Panc1 (cell line): ENCODE results near the gene CYCS. TPM values are rescaled to one million over a fixed set of nuclear protein-coding genes. Genes with fewer than 3 reads are reported as not detected.

ENCODE experiments used
- ATAC-seq: fragments of 200-7000 bp; cut with Tn5 transposase; 2 replicates; pipeline ENCODE4 v1.9.1; 2020; ENCODE audit warnings: mild to moderate bottlenecking, moderate library complexity
- BruUV-seq: library from RNA; stranded (reverse); fragments of 400-500 nt; replicated peaks from 2 replicates; lab custom pipeline; 2021; lab: Mats Ljungman, UMichigan
- CTCF ChIA-PET: fragments of 300-600 bp; sonication (Branson Sonifier 250); formaldehyde crosslinking; loops from one replicate; lab custom pipeline; 2022; ENCODE audit warnings: antibody characterized with exemption; lab: Charles Lee
- POLR2A ChIA-PET: fragments of 300-600 bp; sonication (Branson Sonifier 250); formaldehyde crosslinking; loops from one replicate; lab custom pipeline; 2022; ENCODE audit warnings: antibody characterized with exemption; lab: Charles Lee
- DNase-seq: peaks from one replicate; pipeline ENCODE4 v3.0.0-alpha.2; 2010; ENCODE audit warnings: low read depth, low spot score
- H3K27ac ChIP-seq: 2 replicates; pipeline ENCODE4 v1.5.1; 2011; ENCODE audit warnings: mild to moderate bottlenecking, low read length, inconsistent platforms
- H3K27me3 ChIP-seq: fragments of 200-500 bp; sonication (Bioruptor generic); 2 replicates; pipeline ENCODE4 v1.6.0; 2014; ENCODE audit warnings: low read length, inconsistent platforms; ENCODE audit not compliant: control insufficient read depth, insufficient read depth
- H3K36me3 ChIP-seq: fragments of 200-500 bp; sonication (Bioruptor generic); 2 replicates; pipeline ENCODE4 v1.5.1; 2014; ENCODE audit warnings: inconsistent platforms, mild to moderate bottlenecking, low read length, moderate library complexity; ENCODE audit not compliant: control insufficient read depth, insufficient read depth
- H3K4me1 ChIP-seq: 2 replicates; pipeline ENCODE4 v1.5.1; 2011; ENCODE audit warnings: inconsistent platforms, mild to moderate bottlenecking, low read length, moderate library complexity; ENCODE audit not compliant: control insufficient read depth, insufficient read depth
- H3K4me3 ChIP-seq, 2 experiments: 2 replicates each; pipeline ENCODE4 v1.5.1; 2011 to 2012; ENCODE audit warnings: low read depth in 2 of 2, low read length in 2 of 2, mild to moderate bottlenecking in 2 of 2, inconsistent platforms in 1 of 2, moderate library complexity in 1 of 2
- H3K9me3 ChIP-seq: fragments of 200-500 bp; sonication (Bioruptor generic); 2 replicates; pipeline ENCODE4 v1.5.1; 2014; ENCODE audit warnings: low read depth, mild to moderate bottlenecking, inconsistent platforms, low read length, moderate library complexity; ENCODE audit not compliant: control insufficient read depth, insufficient read depth
- CTCF ChIP-seq: fragments of 450-650 bp; IDR thresholded peaks from 2 replicates; pipeline ENCODE4 v1.5.1; 2017; ENCODE audit warnings: mild to moderate bottlenecking
- POLR2AphosphoS5 ChIP-seq: IDR thresholded peaks from 2 replicates; pipeline ENCODE4 v1.6.1; 2012; ENCODE audit warnings: mild to moderate bottlenecking, low read depth, low read length, moderate library complexity
- REST ChIP-seq, 2 experiments: IDR thresholded peaks; 2 replicates each; pipeline ENCODE4 v1.6.1; 2011 to 2012; ENCODE audit warnings: low read depth in 2 of 2, control low read depth in 1 of 2, low read length in 1 of 2, mild to moderate bottlenecking in 1 of 2, moderate library complexity in 1 of 2; ENCODE audit not compliant: insufficient read depth in 1 of 2
- SIN3A ChIP-seq: IDR thresholded peaks from 2 replicates; pipeline ENCODE4 v1.6.1; 2012; ENCODE audit warnings: low read depth, mild to moderate bottlenecking, low read length, moderate library complexity, borderline replicate concordance; ENCODE audit not compliant: insufficient read depth
- TCF7L2 ChIP-seq: IDR thresholded peaks from 2 replicates; pipeline ENCODE4 v1.6.1; 2011; ENCODE audit warnings: mild to moderate bottlenecking, low read depth, low read length, inconsistent platforms
- in situ Hi-C: cut with HindIII; loops from 2 replicates; pipeline ENCODE4 v1.10.0; 2016; ENCODE audit warnings: low sequenced_read_pairs, low pct_unique_long_range_greater_than_20kb
- intact Hi-C: fragments of 100-400 bp; cut with micrococcal nuclease; formaldehyde crosslinking; loops from one replicate; pipeline ENCODE4 v1.10.0; 2022; ENCODE audit not compliant: unreplicated experiment
- total RNA-seq: library from RNA; stranded (reverse); gene quantifications from one replicate; pipeline ENCODE4 v1.2.1, GENCODE V29; 2021; ENCODE audit not compliant: unreplicated experiment

Gene CYCS
- total RNA-seq, 1 experiment from 2014 or later = 245 TPM

GRCh38 chr7:25119102-25119501 lies 6.0 kb downstream of the CYCS start:
- Histone ChIP-seq H3K4me1 (peaks cover 5% of the 10 kb centered on the region; the same call in 1 of the 2 replicates), H3K9me3 (no peaks in the 10 kb centered on the region), H3K36me3 (peaks cover 22% of the 10 kb centered on the region), H3K27me3 (no peaks in the 10 kb centered on the region), H3K27ac (no peak overlapping the region), H3K4me3 (no peak overlapping the region)
- POLR2A ChIA-PET = no interaction called here
- in situ Hi-C loops = no loop called here
- BruUV-seq = no TSS peak
- CTCF ChIA-PET = interaction anchor here (0.7 kb wide), 1 partner anchor 850 kb away, joined by 7 read pairs; no protein-coding TSS in a partner anchor
- TF ChIP-seq POLR2AphosphoS5 (no peak), REST (IDR thresholded peaks at IDR 0.05; ENCODE audit: insufficient read depth in 1 of 2, low read depth in 2 of 2, low read length in 1 of 2) (no peak), CTCF (no peak), TCF7L2 (no peak), SIN3A (no peak)
- DNase-seq (no peak), ATAC-seq (no peak)
- intact Hi-C loops = no loop called here

- no peak for ATAC-seq
- CTCF ChIA-PET = no interaction called here
- no TSS peak for BruUV-seq
Observed at GRCh38 chr7:25118048-25118753, 6.9 kb downstream of the CYCS start.

More at GRCh38 chr7:25118048-25118753, 6.9 kb downstream of the CYCS start:
- Histone ChIP-seq H3K4me1 (peaks cover 5% of the 10 kb centered on the region; the same call in 1 of the 2 replicates), H3K9me3 (no peaks in the 10 kb centered on the region), H3K27ac (no peak overlapping the region), H3K27me3 (no peaks in the 10 kb centered on the region), H3K4me3 (no peak overlapping the region), H3K36me3 (peaks cover 21% of the 10 kb centered on the region)
- in situ Hi-C loops = no loop called here
- intact Hi-C loops = no loop called here
- POLR2A ChIA-PET = no interaction called here
- TF ChIP-seq POLR2AphosphoS5 (peak; percentile 64; the same call in 1 of the 2 replicates), REST (IDR thresholded peaks at IDR 0.05; ENCODE audit: insufficient read depth in 1 of 2, low read depth in 2 of 2, low read length in 1 of 2) (no peak)
- no peak for DNase-seq
